Measurements from ENCODE around the gene MARS1. TPM values are rescaled to one million over a fixed set of nuclear protein-coding genes. Genes with fewer than 3 reads are reported as not detected.
A peak's percentile ranks its signal among the peaks of the same experiment; 100 is the strongest.

The MARS1 gene
- total RNA-seq, 1 donor from 2014 or later = 131 TPM

DNA sequence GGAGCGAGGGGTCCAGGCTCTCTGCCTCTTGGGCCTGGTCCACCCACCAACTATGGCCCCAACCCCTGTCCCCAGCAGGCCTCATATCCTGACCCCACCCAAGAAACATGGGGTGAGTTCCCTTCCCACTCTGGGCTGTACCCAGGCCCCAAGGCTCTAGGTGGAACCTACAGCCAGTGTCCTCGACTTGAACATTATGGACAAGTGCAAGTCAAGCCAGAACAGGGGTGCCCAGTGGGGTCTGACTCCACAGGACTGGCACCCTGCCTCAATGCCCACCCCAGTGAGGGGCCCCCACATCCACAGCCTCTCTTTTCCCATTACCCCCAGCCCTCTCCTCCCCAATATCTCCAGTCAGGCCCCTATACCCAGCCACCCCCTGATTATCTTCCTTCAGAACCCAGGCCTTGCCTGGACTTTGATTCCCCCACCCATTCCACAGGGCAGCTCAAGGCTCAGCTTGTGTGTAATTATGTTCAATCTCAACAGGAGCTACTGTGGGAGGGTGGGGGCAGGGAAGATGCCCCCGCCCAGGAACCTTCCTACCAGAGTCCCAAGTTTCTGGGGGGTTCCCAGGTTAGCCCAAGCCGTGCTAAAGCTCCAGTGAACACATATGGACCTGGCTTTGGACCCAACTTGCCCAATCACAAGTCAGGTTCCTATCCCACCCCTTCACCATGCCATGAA is 16.8 kb upstream of the MARS1 start:
- no peak for DNase-seq (ENCODE audit: low read depth)

DNA sequence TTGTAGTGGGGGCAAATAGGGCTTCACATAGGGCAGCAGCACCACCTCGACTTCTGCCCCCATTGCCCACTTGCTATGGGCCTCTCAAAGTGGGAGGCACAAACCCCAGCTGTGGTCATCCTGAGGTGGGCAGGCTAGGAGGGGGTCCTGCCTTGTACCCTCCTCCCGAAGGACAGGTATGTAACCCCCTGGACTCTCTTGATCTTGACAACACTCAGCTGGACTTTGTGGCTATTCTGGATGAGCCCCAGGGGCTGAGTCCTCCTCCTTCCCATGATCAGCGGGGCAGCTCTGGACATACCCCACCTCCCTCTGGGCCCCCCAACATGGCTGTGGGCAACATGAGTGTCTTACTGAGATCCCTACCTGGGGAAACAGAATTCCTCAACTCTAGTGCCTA is 16.2 kb upstream of the MARS1 start:
- no peak for DNase-seq (ENCODE audit: low read depth)

DNA sequence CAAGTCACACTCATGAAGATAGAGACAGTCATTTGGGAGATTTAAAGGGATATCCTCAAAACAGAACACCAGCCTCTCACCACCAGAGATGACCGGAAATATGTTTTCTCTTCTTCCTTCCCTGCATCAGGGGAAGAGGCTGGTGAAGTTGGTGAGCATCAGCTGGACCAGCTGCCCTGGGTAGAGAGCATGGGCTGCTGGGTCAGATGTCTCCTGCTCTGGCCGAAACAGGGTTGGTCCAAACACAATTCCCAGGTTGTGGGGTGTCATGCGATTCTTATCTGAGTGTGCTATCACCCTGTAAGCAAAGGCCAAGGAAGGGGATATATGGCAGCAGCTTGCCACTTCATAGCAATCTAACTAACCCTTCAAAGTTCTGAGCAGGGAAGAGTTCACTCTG is 15.5 kb upstream of the MARS1 start:
- no peak for DNase-seq (ENCODE audit: low read depth)

DNA sequence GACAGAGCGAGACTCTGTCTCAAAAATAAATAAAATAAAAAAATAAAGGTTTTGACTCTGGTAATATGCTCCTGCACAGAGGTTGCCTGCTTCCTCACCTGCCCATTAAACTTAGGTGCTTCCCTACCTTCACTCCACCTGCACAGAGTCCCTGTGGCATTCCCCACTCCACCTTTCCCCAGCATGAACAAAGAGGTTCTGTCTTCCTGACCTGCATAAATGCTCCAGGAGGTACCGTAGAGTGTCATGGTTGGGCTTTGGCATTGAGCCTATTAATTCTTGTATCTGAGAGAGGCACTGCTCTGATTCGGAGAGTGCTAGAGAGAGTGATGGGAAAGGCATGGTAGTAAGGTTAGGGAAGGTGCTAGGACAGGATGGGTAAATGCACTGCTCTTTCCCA is 14.5 kb upstream of the MARS1 start:
- DNase-seq (ENCODE audit: low read depth) = no peak

DNA sequence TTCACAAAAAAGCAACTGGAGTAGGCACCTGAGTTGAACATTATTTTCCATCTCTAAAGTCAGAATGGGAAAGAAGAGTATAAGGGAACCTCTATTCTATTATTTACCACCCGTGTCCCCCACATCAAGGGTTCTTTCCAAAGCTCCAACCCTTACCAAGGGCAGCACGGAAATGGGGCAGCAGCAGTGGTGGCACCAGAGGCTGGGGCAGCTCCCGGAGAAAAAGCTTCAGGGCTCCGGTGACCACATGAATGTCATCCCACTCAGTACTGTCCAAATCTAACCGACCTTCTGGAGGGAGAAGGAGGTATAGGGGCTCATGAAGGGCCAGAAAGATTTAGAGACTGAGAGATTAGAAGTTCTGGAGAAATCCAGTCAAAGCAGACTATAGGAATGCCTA is 14.0 kb upstream of the MARS1 start:
- DNase-seq (ENCODE audit: low read depth) = no peak

DNA sequence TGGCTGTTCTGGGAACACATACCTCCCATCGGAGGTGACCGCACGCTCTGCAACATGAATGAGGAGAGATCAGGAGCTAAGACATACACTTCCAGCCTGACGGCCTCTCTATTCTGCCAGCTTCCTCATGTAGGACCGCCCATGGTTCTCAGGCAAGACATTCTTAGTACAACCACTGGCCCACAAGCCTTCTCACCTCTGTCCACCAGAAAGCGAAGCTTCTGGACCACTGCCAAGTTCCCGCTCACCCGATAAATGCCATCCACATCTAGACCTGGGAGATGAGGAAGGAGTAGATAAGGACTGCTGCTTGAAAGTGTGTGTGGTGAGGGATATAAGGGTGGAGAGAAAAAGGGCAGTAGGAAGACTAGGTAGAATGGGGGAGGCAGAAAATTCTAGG is 13.4 kb upstream of the MARS1 start:
- DNase-seq (ENCODE audit: low read depth) = no peak

DNA sequence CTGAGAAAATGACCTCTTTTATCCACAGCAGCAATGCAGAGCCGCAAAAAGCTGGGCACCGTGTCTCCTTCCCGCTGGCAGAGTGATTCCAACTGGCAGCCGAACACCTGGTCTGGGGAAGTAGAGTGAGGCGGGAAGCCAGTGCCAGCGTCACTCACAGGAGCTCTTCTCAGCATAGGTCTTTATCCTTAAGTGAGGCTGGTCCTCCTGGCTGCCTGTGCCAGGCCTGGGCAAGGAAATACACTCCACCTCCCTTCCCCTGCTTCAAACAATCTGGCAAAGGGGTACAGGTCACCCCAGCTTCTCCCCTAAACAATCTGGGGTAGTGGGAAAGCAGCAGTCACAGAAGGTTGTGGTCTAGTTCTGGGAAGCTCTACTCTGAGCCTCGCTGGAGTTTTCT is 13.0 kb upstream of the MARS1 start:
- DNase-seq (ENCODE audit: low read depth) = no peak

DNA sequence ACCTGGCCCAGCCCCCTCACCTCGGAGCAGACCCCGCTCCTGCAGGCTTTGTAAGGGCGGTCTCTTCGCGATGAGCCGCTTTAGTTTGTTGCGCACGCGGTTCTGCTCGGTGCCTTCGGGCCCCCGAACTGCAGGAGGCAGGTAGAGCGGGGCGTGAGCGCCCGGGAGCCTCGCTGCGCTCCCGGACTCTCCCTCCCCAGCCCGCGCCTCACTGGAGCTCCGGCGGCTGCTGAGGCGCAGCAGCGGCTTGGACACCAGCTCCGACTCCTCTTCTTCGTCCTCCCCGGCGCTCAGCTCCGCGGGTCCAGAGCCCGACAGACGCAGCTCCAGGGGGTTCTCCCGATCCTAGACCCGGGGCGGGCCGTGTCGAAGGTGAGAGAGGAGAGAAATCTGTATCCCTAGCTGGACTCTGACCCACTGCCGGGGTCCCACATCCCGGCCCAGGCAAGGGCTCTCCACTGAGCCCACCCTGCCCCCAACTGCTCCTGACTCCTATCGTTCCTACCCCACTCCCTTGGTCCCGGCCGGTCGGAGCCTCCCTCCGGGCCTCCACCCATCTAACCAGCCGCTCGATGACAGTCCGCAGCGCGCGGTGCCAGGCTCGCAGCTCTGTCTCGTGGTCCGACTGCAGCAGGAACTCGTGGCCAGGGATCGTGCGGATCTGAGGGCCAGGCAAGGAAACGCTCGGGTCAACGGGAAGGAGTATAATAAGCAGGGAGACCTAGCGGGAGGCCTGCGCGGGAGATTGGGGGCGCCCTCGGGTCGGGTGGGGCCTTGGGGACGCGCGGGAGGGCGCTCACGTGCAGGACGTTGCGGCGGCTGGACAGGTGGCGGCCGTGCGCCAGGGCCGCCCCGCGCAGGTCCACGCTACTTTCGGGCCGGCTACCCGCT is 12.4 kb upstream of the MARS1 start:
- peak; percentile 19 for DNase-seq (ENCODE audit: low read depth)

DNA sequence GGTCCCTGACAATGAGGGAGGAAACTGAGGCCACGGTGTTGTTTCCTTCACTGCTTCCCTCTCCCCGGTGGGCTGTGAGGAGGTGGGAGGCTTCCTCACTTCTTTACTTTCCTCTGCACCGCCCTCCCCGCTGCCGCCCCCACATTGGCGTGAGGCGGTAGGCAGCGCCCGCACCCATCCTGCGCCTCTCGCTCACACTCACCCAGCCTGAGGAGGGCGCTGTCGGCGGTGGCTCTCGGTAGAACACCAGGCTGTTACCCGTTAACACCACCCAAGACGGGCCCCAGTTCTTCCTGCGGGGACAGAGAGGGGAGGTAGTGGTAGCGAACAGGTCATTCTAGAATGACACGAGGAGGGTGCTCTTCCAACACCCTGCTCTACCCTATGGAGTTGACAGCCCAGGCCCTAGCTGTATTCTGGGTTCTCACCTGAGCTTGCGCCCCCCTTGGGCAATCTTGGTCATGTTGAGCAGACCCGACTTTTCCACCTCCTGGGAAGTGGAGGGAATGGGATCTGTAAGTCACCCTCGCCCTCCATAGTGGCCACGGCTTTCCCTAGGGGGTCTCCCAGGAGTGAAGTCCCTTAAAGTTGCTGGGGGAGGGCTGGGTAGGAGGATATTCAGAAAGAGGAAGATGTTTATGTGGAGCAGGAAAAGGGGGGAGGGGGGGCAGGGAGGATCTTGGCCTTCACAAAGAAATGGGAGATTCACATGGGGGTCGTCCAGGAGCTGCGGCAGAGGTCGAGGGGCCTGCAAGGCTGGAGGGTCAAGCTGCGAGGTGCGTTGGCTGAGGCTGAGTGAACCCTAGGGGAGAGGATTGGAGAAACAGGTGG is 11.5 kb upstream of the MARS1 start:
- DNase-seq (ENCODE audit: low read depth) = no peak

DNA sequence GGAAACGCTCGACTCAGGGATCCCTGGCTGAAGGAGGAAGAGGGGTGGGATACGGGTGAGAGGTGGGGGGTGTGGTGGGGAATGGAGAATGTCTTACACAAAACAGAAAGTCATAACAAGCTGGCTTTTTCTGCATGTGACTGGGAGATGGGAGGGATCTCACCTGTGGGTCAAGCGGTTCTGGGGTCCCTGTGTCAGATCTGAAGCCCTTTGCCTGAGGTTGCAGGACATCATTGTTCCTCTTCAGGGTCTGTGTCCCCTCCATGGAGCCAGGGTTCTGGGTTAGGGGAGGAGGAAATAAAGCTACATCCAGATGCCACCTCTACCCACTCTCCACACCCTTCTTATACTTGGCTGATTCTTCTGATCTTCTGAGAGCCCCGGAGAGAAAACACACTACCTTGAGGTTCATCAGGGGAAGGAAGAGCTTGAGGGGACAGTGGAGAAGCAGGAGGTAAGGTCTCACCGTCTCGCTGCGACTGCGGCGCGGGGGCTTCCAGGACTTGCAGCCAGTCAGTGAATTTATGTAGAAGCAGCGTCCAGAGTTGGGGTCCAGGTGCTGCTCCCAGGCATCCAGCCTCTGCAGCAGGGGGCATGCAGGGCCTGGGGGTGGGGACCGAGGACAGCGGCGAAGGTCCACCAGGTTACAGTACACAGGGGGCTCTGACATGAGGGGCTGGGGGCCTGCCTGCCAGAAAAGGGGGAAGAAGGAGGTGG is 10.7 kb upstream of the MARS1 start:
- DNase-seq (ENCODE audit: low read depth) = no peak

DNA sequence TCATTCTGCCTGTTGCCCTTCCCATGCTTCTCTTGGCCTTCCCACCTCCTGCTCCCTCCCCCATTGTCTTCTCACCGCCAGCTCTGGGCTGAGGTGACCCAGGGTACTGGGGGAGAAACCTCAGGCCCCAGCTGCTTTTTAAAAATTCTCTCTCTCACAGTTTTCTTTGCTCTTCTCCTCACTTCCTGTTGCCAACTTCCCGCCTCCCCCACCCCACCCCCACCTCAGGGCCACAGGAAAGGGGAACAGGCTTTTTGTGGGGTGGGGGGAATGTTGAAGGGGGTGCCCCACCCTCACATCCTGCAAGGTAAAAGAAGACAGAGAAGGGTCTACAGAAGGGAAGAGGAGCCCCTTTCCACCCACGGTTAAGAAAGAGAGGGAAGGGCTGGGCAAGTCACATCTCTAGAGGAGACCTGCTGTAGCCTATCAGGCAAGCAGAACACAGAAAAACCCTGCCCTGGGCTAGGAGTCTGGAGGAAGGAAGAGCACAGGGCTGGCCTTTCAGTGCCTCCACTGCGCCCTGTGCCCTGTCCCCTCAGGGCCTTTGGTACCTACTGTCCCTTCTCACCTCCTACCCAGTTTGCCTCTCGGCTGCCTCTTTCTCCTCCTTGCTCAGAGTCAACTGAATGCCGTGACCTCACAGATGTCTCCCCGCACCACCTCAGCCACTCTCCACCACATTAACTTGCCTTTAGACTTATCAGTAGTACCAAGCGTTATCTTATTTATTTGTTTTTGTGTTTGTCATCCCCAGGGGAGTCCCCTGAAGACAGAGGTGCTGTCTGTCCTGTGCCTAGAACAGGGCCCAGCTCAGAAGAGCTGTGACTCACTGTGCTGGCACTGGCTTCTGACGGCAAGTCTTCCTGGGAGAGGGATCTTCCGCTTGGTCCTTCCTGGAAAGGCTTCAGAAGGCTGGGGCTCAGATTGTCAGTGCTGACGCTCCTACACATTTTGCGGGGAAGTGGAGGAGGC is 9.9 kb upstream of the MARS1 start:
- no peak for DNase-seq (ENCODE audit: low read depth)

DNA sequence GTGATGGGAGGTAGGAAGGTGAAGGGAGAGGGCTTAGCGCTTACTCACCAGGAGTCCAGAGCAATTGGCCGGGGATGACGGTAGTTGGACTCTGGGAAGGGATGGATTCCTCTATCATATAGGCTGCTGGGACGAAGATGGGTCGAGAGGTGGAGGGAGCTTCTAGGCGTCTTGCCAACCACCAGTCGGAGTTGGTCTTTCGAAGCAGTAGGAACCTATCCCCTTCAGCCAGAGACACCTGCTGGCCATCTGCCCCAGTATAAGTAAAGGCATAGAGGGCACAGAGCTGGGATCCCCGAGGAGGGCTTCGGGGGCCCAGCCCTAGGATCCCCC is 8.9 kb upstream of the MARS1 start:
- DNase-seq (ENCODE audit: low read depth) = no peak

DNA sequence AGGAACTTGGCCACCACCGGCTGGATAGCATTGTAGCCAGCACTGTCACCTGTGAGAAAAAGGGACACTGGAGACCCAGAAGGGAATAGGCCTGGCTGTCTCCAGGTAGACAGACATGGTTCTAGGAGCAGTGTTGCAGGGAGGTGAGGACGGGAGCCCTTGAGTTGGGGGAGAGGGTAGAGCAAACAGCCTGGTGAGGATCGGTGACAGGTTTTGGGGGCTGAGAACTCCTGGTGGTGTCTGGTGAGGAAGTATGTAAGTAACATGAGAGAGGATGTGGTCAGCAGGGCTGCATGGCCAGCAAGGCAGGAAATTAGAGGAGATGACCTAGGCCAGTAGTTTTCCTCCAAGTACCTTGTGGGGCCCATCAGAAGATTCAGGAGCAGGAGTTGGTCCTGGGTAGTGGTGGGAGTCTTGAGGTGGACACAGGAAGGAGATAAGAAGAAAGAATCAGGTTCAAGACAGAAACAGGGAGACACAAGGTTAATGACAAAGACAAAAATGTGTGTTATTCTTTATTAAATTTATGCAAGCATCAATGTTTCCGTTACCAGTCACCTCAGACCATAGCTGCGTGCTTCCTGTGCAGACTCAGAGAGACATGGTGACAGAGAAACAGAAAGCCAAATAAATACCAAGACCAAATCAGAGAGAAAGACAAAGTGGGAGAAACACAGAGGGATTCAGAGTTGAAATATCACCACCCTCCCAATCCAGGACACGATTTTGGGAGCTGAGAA is 8.3 kb upstream of the MARS1 start, which contains the start of gene ARHGAP9:
TSS of gene ARHGAP9 (minus strand) at position 491 of the 740 bp plus-strand sequence. CDS start at position 31, 460 bp downstream.
- DNase-seq (ENCODE audit: low read depth) = no peak

DNA sequence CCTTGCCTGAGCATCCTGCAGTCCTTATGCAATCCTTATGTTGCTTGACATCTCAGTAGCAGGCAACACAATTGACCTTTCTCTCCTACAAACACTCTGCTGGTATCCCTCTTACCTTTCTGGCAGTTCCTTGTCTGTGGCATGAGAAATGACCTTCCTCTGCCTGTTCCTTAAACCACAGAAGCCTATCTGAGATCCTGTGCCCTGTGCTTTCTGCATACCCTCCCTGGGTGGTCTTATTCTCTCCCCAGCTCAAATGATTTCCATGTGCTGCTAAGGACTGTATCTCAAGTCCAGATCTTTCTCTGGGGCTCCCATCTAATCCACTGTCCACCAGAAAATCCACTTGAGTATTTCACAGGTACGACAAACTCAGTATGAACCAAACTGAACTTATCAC is 6.2 kb upstream of the MARS1 start:
- DNase-seq (ENCODE audit: low read depth) = no peak

DNA sequence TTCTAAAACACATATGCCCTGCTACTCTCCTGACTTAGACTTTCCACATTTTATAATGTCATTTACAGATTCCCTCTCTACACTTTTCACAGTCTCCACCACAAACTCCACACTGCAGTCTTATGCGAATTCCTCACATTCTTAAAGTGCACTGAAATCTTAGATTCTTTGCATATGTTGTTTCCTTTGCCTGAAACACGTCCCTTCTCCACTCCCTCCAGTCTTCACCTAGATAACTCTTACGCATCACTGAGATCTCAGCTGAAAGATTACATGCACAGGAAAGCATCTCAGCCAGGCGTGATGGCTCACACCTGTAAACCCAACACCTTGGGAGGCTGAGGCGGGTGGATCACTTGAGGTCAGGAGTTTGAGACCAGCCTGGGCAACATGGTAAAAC is 4.4 kb upstream of the MARS1 start:
- no peak for DNase-seq (ENCODE audit: low read depth)

DNA sequence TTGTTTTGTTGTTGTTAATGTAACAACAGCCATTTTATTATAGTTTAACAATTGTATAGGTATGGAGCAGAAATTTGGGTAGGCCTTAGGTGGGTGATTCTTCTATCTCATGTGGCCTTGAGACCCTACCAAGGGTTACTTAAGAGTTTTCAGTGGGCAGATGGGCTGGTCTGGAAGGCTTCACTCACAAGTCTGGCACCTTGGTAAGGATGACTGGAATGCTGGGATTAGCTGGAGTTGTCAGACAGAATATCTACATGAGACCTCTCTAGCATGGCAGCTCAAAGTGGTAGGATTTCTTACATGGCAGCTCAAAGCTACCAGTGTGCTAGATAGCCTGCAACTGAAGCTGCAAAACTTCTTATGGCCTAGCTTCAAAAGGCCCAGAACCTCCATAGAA is 2.2 kb upstream of the MARS1 start:
- DNase-seq (ENCODE audit: low read depth) = no peak

DNA sequence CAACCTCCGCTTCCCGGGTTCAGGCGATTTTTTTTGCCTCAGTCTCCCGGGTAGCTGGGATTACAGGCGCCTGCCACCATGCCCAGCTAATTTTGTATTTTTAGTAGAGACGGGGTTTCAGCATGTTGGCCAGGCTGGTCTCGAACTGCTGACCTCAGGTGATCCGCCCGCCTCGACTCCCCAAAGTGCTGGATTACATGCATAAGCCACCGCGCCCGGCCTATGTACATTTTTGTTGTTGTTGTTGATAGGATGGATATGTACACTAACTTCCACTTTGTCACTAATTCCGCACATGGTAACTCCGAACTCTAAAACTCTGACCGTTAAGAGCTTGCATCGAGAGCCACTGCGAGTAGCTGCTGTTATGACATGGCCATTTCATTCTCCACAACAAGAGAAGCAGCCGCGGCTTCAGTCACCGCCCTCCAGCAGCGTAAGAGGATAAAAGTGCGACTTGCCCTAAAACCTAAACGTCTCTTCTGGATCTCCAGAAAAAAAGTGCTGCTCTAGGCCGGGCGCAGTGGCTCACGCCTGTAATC is 742 bp upstream of the MARS1 start:
- DNase-seq (ENCODE audit: low read depth) = no peak

DNA sequence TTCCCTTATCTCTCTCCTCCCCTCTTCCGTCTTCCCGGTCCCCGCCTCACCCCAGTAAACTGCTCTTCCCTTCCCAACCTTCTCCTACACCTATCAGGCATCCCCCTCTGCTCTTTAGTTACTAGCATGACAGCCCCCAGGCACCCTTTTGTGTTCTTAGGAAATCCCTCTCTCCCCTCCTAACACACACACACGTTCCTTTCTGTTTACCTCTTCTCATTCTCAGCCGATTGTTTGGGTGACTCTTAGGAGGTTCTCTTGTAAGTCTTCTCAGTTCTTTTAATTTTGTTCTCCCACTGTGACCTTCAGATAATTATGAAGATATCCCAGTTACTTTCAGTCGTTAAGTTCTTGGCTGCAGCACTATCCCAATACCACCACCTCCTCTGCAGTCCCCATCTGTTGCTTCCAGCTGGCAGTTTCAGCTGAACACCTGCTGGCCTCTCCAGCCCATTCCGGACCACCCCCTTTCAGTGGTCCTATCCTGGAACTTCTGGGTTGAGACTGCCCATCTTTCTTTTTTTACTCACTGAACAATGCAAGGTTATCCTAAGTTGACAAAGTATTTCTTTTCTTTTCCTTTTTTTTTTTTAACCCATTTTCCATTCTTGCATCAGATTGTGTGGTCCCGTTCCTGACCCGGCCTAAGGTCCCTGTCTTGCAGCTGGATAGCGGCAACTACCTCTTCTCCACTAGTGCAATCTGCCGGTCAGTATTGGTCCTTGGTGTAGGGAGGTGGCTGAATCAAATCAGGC is 711 bp downstream of the MARS1 start:
- peak; percentile 66 for DNase-seq (ENCODE audit: low read depth)
